ENCODE measurements around the gene SYT17. TPM values are rescaled to one million over a fixed set of nuclear protein-coding genes. Genes with fewer than 3 reads are reported as not detected.
A peak's percentile ranks its signal among the peaks of the same experiment; 100 is the strongest.

SYT17 gene
- total RNA-seq, 6 experiments from 2014 or later, result not detected

DNA sequence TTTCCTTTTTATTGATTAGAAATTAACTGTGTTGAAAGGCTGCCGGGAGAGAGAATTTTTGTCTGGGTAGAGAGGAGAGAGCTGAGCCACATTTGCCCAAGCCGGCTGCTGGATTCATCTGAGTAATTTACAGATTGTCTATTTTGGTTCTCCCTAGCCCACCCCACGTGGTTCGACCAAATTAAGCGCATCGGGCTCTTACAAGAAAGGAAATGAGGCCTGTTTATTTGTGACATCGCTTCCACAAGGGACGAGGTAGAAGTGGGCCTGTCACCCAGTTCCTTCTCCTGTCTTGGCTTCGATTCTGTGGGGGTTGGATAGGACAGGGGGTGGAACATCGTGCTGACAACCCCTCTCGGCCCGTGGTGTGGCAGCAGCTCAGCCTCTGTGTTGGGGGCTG lies 42.9 kb downstream of the SYT17 start:
- no peaks in the 10 kb centered on the region for H3K36me3 Mint-ChIP-seq (ENCODE audit: low read depth)
- no peak overlapping the region for H3K4me3 Mint-ChIP-seq
- no peak overlapping the region for H3K27ac Mint-ChIP-seq

DNA sequence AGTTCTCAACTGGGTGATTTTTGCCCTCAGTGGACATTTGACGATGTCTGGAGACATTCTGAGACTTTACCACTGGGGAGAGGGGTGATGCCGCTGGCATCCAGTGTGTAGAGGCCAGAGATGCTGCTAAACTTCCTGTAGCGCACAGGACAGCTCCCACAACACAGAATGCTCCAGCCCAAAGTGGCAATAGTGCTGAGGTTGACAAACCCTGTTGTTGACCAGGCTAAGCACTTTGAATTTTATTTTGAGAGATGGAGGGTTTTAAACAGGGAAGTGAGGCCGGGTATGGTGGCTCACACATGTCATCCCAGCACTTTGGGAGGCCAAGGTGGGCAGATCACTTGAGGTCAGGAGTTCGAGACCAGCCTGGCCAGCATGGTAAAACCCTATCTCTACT lies 44.0 kb downstream of the SYT17 start:
- H3K9me3 Mint-ChIP-seq, result peaks cover 9% of the 10 kb centered on the region; the same call in 1 of the 2 replicates

More for the DNA sequence above, 42.9 kb downstream of the SYT17 start:
- DNase-seq, result no peak
- TF ChIP-seq, protein P1, sequence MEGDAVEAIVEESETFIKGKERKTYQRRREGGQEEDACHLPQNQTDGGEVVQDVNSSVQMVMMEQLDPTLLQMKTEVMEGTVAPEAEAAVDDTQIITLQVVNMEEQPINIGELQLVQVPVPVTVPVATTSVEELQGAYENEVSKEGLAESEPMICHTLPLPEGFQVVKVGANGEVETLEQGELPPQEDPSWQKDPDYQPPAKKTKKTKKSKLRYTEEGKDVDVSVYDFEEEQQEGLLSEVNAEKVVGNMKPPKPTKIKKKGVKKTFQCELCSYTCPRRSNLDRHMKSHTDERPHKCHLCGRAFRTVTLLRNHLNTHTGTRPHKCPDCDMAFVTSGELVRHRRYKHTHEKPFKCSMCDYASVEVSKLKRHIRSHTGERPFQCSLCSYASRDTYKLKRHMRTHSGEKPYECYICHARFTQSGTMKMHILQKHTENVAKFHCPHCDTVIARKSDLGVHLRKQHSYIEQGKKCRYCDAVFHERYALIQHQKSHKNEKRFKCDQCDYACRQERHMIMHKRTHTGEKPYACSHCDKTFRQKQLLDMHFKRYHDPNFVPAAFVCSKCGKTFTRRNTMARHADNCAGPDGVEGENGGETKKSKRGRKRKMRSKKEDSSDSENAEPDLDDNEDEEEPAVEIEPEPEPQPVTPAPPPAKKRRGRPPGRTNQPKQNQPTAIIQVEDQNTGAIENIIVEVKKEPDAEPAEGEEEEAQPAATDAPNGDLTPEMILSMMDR (IDR thresholded peaks at IDR 0.05), result no peak
- Mint-ChIP-seq H3K9me3 (peaks cover 9% of the 10 kb centered on the region; the same call in 1 of the 2 replicates), H3K27me3 (ENCODE audit: insufficient read depth) (peaks cover 6% of the 10 kb centered on the region), H3K4me1 (ENCODE audit: low read depth) (peaks cover 11% of the 10 kb centered on the region)

DNA sequence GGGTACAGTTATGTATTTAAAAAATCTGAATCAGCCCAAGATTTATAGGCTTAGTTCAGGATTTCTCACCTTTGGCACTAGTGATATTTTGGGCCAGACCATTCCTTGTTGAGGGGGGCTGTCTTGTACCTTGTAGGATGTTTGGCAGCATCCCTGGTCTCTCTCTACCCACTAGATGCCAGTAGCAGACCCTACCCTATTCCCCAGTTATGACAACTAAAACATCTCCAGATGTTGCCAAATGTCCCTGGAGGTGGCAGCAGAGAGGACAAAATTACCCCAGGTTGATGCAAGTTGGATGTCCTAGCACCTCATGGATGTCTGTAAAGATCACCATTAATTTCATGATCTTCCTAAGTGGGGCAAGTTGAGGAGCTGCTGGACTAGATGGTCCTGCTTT lies 45.8 kb downstream of the SYT17 start:
- TF ChIP-seq, protein P1 (IDR thresholded peaks at IDR 0.05), result peak; percentile 27; the same call in 1 of the 2 replicates
- H3K4me3 Mint-ChIP-seq, result no peak overlapping the region
- DNase-seq, result no peak
- peaks cover 11% of the 10 kb centered on the region for H3K4me1 Mint-ChIP-seq (ENCODE audit: low read depth)
- peaks cover 9% of the 10 kb centered on the region; the same call in 1 of the 2 replicates for H3K9me3 Mint-ChIP-seq
- H3K36me3 Mint-ChIP-seq (ENCODE audit: low read depth), result no peaks in the 10 kb centered on the region
- H3K27ac Mint-ChIP-seq, result no peak overlapping the region
- peaks cover 3% of the 10 kb centered on the region for H3K27me3 Mint-ChIP-seq (ENCODE audit: insufficient read depth)

More for the DNA sequence above, 44.0 kb downstream of the SYT17 start:
- DNase-seq, result no peak
- H3K4me1 Mint-ChIP-seq (ENCODE audit: low read depth), result peaks cover 11% of the 10 kb centered on the region
- peaks cover 3% of the 10 kb centered on the region for H3K27me3 Mint-ChIP-seq (ENCODE audit: insufficient read depth)
- H3K27ac Mint-ChIP-seq, result no peak overlapping the region
- H3K36me3 Mint-ChIP-seq (ENCODE audit: low read depth), result no peaks in the 10 kb centered on the region
- TF ChIP-seq, protein P1 (IDR thresholded peaks at IDR 0.05), result no peak
- H3K4me3 Mint-ChIP-seq, result no peak overlapping the region

DNA sequence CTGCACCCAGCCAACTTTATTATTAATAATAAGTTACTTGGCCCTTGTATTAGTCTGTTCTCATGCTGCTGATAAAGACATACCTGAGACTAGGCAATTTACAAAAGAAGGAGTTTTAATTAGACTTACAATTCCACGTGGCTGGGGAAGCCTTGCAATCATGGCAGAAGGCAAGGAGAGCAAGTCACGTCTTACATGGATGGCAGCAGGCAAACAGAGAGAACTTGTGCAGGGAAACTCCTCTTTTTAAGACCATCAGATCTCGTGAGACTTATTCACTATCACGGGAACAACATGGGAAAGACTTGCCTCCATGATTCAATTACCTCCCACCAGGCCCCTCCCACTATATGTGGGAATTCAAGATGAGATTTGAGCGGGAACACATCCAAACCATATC lies 47.7 kb downstream of the SYT17 start:
- no peak for DNase-seq
- Mint-ChIP-seq H3K27ac (no peak overlapping the region), H3K4me1 (ENCODE audit: low read depth) (peaks cover 4% of the 10 kb centered on the region), H3K4me3 (no peak overlapping the region), H3K36me3 (ENCODE audit: low read depth) (no peaks in the 10 kb centered on the region), H3K27me3 (ENCODE audit: insufficient read depth) (peaks cover 5% of the 10 kb centered on the region), H3K9me3 (peaks cover 9% of the 10 kb centered on the region; the same call in 1 of the 2 replicates)
- TF ChIP-seq, protein P1 (IDR thresholded peaks at IDR 0.05), result no peak

DNA sequence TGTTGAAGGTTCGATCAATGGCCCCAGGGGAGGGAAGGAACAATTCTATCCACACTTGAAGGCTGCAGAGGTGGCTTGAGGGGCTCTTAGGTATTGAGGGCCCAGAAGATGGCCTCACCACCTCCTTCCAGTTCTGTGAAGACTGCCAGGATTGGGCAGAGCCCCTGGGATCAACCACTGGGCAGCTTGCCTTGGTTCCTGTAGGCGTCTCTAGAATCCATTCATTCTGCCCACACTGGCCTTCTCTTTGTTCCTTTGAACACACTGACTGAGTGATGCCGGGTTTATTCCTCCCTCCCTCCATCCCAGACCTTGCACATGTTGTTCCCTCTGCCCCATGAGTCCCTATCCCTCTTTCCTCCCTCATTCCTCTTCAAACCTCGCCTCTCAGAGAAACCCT lies 50.5 kb downstream of the SYT17 start:
- Mint-ChIP-seq H3K27me3 (ENCODE audit: insufficient read depth) (peaks cover 2% of the 10 kb centered on the region; the same call in 1 of the 2 replicates), H3K4me3 (no peak overlapping the region)

More for the DNA sequence above, 50.5 kb downstream of the SYT17 start:
- TF ChIP-seq, protein P1 (IDR thresholded peaks at IDR 0.05), result no peak
- no peaks in the 10 kb centered on the region; the same call in 1 of the 2 replicates for H3K9me3 Mint-ChIP-seq
- H3K4me1 Mint-ChIP-seq (ENCODE audit: low read depth), result no peaks in the 10 kb centered on the region
- H3K27ac Mint-ChIP-seq, result no peak overlapping the region
- no peaks in the 10 kb centered on the region for H3K36me3 Mint-ChIP-seq (ENCODE audit: low read depth)
- no peak for DNase-seq
